GM19035 (cell line): ENCODE results near the gene C5.
"Not testable (repeated sequence)": the region's sequence is repeated elsewhere in the genome, so short reads cannot be mapped to it uniquely, and the experiment has no call there.

Experiments used
- ATAC-seq: cut with Tn5 transposase; IDR thresholded peaks from one replicate; pipeline ENCODE4 v1.9.1; 2021; ENCODE audit not compliant: unreplicated experiment

Gene C5

DNA sequence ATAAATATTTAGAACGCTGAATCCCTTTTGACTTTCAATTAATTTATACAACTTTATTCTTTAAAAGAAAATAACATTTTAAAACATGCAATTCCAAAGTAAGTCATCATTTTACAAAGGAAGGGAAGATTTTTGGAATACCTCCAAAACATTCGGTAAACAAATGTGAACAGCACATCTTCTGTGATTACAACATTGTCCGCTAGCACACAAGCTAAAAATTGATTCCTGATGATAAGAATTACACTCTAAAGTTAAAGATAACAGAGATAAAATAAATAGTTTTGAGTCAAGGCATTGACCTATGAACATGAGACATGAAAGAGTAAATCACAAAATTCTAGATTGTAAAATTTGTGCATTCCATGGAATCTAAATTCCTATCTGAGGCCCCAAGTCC, 67.2 kb downstream of the C5 start:
- no peak for ATAC-seq

DNA sequence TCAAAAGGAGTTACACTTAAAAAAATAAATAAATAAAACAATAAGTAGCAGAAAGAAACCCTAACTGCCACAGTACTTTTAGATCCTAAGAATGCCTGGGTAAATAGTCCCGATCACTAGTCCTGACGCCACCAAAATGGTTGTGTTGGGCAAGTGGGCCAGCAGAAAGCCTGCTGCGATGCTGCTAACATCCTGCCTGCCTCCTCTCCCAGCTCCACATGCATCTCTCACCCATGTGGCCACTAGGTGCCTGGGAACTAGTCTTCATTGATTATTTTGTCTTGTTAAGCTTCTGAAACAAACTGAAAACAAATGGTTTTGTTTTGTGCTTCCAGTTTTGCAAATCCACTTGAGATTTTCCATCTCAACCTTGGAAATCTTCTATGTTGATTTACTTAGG, 69.1 kb downstream of the C5 start:
- no peak for ATAC-seq

DNA sequence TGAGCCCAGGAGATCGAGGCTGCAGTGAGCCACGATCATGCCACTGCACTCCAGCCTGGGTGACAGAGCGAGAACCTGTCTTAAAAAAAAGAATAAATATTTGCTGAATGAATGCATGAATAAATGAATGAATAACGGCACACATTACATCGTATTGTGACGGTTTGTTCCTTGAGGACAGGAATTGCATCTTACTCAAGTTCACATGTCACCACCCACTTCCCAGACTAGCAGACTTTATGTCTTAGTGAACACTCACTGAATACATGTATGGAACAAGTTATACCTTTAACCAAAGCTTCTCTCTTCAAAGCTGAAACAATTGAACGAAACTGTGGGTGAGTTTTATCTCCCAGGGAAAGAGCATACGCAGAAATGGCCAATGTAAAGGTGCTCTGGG, 70.3 kb downstream of the C5 start:
- ATAC-seq = no peak

DNA sequence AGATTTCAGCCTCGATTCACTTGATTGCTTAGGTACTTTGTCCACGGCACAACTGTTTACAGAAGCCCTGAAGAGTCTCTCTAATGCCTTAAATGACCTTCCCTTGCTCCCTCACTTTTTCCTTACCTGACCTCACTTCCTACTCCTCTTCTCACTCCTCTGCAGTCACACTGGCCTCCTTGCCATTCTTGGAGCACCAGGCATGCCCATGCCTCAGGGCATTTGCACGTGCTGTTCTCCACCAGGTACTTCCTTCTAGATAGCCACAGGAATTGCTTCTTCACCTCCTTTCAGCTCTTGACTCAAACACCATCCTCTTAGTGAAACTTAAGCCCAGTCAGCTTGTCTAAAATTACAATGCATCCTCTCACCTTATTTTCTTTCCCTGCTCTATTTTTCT, 71.1 kb downstream of the C5 start:
- no peak for ATAC-seq

DNA sequence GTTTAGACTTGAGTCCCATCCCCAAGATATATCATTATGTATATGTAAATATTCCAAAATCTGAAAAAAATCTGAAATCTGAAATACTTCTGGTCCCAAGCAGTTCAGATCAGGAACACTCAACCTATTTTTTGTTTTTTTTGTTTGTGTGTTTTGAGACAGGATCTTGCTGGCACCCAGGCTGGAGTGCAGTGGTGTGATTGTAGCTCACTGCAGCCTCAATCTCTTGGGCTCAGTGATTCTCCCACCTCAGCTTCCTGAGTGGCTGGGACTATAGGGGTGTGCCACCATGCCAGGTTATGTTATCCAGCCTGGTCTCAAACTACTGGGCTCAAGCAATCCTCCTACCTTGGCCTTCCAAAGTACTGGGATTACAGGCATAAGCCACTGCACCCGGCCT, 72.8 kb downstream of the C5 start:
- no peak for ATAC-seq

DNA sequence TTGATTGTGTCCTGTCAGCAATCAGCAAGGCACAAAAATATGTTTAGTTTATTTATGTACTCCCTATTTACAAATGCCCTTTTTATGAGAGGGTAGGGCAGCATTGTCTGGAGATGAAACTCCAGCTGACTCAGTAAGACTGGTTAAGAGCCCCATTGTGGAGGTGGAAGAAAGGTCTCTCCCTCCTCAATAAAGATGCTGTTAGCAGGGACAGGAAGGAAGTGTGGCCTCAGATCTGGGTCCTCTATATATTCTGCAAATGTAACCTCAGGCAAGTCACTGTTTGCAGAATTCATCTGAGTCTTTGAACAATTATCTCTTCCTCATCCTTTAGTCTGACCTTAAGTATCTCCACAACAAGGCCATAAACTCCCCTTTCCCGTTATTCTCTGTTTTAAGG, 75.2 kb downstream of the C5 start:
- ATAC-seq = no peak

DNA sequence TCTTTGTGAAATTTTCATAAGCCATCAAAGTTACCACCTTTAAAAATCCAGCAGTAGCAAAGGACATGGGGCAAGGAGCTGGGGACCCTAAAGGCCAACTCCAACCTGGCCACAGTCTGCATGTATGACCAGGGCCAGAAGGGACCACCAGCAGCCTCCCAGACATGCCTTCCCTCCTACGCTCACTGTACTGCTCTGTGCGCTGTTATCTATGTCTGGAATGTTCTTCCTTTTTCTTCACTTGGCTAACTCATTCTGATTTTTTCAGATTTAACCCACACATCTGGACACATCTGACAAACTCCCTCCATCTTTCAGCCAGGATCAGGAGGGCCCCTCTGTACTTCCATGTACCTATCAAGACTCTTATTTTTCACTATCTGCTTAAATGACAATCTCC, 75.9 kb downstream of the C5 start:
- no peak for ATAC-seq

DNA sequence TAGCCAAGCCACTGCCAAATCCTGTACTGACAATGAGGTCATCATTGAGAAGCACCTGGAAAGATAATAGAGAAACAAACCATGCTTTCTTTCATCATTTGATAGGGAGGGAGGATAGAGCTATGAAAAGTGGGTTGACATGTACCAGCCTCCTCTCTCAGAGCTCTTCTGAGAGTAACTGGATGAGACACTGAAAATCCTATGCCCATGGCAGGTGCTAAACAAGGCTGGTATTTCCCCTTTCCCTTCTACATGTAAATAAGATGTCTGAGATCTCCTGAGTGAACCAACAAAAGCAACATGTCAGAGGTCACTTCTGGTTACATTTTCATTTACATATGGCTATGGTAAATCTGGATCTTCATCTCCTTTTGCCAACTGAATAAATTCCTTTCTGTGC, 78.1 kb downstream of the C5 start:
- ATAC-seq = no peak

DNA sequence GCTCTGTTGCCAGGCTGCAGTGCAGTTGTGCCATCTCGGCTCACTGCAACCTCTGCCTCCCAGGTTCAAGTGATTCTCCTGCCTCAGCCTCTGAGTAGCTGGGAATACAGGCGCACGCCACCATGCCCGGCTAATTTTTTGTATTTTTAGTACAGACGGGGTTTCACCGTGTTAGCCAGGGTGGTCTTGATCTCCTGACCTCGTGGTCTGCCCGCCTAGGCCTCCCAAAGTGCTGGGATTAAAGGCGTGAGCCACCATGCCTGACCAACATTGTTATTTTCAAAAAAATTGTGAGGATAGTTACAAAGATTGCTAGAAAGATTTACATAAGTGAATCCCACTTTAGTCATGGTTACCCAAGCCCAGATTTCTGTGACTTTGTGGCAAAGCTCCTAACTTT, 78.6 kb downstream of the C5 start:
- not testable (repeated sequence) for ATAC-seq

DNA sequence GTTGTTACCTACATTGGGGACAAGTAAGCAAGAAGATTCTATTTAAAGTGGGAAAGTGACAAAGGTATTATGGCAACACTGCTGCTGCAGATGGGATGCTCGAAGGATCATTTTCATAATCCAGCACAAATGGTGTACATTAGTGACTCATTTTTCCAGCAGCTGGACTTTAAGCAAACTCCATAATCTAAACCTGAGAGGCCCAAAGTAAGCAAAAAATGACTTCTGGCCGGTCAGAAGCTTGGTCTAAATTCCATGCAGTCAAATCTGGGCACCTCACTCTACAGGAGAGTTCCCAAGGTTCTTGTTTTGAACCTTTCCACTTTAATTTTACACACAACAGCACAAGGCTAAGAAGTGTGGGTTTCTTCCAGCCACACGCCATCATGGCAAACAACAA, 79.8 kb downstream of the C5 start:
- ATAC-seq = no peak

DNA sequence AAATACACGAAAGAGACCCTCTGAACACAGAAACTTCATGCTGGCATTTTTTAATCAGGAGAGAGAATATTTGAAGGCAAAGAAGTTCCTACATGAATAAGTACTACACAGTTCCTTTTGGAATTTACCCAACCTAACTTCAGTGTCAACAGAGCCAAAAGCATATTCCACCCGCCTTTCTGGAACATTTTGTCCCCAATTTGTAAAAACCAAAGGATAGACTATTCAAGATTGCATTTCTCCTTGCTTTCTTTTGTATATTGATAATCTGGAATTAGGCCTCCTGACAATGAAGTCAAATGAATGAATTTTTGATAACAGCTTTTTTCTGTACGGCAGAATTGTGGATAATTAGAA, 84.1 kb downstream of the C5 start:
- ATAC-seq = no peak

DNA sequence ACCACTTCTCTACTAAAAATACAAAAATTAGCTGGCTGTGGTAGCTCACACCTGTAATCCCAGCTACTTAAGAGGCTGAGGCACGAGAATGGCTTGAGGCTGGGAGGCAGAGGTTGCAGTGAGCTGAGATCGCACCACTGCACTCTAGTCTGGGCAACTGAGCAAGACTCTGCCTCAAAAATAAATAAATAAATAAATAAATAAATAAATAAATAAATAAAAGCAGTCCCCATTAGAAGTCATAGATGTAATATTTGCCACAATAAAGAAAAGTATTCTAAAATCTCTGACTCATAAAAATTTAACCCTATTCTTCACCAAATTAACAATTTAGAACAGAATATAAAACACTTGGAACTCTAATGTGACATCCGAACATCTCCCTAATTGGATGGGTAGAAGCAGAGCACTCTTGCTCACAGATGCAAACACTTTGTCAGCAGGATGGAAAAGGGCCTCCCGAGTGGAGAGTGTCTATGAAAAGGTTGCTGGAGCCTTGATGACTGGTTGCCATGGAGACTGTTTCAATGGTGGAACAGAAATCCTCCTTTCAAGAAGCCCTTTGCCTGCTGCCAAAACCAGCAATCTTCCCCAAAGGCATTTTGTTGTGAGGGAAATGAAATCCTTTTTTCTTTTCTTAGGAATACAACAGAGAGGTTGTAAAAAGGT, 84.6 kb downstream of the C5 start:
- no peak for ATAC-seq

DNA sequence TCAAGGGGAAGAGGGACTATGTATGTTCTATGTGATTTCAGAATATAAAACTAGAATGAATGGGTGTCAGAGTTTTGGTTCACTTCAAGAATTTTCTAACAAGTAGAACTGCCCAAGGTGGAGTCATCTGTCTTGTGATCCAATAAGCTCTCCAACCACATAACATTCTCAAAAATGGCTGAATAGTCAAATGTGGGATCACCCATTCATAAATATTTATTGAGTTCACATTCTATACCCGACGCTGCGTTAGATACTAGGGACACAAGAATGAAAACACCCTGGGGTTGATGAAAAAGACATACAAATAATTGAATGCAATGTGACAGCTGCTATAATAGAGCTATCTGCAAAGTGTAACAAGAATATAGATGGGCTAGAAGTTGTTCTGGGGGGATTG, 88.1 kb downstream of the C5 start:
- ATAC-seq = no peak

DNA sequence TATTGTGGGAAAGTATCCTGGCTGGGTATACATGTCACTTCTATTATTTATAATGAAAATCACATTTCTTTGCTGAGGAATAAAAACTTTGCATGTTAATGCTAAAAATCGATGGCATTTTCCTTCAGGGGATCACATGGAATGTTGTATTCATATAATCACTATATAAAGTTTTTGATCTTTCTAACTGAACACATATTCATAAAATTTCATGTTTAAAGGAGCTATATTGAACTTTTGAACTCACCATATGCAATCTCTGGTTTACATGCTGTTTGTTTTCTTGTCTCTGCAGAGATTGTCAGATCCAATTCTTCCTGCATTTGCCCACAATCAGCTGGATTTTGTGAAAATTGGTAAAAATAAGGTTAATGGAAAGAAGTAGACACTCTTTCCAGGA, 90.1 kb downstream of the C5 start:
- no peak for ATAC-seq

DNA sequence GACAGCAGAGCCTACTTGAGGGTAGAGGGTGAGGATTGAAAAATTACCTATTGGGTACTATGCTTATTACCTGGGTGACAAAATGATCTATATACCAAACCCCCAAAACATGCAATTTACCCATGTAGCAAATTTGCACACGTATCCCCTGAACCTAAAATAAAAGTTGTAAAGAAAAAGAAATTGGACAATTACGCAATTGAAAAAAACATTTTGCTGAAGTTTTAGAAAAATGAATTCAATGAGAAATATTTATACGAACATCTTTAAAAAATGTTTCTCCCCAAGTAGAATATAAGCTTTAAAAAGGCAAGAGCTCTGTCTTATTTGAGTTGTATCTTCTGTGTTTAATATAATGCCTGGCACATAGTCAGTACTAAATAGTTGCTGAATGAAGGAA, 93.2 kb downstream of the C5 start:
- ATAC-seq = no peak

DNA sequence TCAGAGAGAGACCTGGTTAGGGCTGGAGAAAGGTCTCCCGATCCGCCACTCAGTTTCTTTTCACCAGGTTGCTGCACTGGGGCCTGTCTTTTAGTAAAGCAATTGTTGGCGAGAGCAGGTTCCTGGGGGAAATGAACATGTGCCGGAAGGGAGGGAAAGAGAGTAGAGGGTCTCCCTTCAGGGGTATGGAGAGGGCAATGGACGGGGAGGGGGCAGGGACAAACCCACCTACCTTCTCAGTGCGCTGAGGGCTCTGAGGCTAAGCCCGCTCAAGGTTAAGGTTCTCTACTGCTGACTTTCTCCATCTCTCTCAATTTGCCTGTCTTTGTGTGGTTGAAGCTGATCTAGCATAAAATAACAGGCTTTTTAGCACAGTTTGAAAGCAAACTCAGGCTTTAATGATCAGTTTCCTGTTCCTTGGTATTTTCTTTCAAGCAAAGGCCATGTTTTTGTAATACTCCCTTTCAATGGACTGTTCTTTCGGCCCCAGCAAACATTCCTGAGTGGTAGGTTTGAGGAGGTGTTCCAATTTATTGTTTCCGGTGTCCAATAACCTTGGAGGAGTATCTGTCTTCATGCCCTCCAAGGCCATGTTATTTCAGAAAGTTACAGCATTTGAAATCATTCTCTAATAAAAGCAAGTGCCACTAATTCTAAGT, 98.0 kb downstream of the C5 start:
- ATAC-seq = no peak

DNA sequence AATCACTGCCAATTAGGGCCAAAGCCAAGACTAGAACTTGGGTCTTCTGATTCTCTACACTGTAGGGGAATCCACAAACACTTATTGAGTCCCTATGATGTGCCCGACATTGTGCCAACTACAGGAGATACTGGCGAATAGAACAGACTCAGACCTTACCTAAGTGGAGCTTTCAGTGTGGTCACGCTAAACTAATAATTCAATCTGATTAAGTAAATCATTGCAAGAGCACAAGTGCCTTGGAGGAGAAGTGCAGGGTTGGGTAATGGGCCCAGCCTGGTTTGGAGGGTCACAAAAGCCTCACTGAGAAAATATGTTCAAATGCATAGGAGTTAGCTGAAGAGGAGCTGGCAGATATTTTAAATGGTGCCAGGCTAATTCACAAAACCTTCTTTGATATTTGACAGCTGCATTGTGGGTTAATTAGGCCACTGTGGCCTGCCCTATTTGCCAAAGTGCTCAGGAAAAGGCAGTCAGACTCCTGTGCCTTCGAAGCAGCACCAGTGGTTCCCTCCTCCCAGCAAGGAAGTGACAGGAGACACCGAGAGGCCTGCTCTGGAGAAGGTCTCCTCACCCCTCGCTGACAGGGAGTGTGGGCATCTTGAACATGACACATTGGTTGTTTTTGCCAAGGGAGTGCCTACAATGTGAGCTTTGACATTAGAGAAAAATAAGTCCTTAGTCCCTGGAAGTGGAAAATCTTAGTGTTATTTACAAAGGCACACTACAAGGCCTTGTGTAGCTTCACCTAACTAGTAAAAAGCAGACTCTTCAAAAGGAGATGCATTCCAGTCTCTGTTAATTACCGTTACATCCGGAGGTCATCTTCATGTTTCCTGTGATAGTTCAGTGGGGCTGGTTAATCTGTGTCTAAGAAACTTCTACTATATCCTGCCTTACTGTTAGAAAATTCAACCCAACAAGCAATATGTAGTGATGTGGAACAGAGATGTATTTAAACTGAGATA, 99.4 kb downstream of the C5 start:
- no peak for ATAC-seq

DNA sequence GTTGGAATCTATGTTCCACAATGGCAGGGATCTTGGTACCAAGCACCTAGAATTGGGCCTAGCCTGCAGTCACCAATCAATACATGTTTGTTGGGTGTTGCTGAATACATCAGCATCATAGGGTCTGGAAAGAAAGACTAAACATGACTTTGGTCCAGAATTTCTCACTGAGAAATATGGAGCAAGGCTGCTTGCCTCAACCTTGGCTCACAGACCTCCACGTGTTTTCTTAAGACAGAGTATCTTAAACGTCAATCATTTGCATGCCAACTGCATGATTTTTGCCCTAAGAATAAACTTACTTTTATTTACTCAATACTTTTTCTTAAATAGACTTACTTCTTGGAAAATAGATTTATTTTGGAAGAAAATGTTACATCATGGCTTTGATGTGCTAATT, 100.8 kb downstream of the C5 start:
- no peak for ATAC-seq

DNA sequence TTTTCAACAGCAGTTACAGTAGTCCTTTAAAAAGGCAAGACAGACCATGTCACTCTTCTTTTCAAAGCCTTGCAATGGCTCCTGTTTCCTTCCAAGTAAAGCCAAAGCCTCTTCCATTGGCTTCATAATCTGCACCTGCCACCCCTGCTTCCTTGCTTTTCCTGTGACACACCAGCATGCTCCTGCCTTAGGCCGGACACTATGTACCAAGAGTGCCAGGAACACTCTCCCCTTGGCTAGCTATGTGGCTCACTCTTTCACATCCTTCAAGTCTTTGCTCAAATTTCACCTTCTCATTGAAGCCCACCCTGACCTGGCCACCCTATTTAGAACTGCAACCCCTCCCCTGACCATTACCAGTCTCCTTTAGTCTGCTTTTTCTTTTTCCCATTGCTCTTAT, 101.3 kb downstream of the C5 start:
- no peak for ATAC-seq

DNA sequence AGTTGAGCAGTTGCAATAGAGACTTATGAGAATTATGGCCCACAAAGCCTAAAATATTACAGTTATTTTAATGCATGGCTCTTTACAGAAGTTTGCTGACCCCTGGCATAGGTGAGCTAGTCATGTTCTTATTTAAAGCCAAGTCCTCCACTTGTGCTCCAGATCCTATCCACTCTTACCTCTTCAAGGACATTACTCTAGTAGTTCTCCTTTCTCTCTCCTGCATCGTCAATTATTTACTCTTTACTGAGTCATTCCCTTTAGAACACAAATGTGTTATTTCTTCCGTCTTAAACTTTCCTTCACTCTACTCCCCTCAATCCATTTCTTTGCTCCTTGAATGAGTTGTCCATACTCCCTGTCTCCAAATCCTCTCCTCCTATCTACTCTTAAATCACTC, 102.9 kb downstream of the C5 start:
- ATAC-seq = no peak

DNA sequence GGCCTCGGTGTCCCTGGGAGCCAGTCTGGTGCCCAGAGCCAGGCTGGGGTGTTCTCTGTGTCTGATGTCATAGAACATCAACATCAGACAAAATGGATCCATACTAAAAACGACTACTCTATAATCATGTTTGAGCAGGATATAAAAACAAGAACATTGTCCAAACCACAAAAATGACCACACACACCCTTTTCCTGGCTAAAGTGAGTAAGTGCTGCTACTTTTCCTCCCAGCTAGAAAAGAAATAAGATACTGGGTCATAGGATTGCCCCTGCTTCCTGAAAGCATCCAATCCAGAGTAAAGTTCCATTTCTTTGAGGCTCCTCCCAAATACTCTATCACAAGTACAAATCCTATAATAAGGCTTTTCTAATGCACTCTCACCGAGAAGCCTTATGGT, 103.8 kb downstream of the C5 start:
- ATAC-seq = no peak

DNA sequence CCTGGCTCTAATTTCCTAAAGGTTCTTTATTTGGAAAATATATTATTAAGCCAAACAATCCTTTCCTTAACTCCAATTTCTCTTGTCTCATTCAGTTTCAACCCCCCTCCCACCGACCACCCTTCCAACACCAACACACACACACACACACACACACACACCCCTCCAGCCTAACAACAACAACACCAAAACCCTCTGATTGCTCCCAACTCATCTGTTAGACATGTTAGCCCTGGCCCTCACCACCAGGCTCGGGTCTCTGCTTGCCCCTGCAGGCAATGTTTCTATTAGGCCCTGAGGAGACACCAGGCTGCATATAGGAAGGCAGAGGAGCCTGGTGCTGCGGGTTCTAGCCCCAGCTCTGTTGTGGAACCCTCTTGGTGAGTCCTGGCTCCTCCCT, 105.1 kb downstream of the C5 start:
- no peak for ATAC-seq
